AG04450 (cell line): ENCODE data around the gene CYRIA. TPM values are rescaled to one million over a fixed set of nuclear protein-coding genes. Genes with fewer than 3 reads are reported as not detected.

Source experiments
- CTCF ChIA-PET: fragments of 300-600, 350-600 bp; formaldehyde crosslinking; extraction: SDS; loops from one replicate; lab custom pipeline; 2022; ENCODE audit warnings: antibody characterized with exemption, inconsistent platforms; lab: Charles Lee
- POLR2A ChIA-PET: fragments of 350-600 bp; formaldehyde crosslinking; extraction: SDS; loops from one replicate; lab custom pipeline; 2021; ENCODE audit warnings: antibody characterized with exemption, inconsistent platforms; lab: Yijun Ruan, JAX
- DNase-seq: peaks from one replicate; pipeline ENCODE4 v3.0.0-alpha.2; 2011; ENCODE audit warnings: low read depth, low spot score
- H3K27ac ChIP-seq: one replicate; pipeline ENCODE4 v1.5.1; 2012; ENCODE audit warnings: low read depth, low read length, control low read depth
- H3K27me3 ChIP-seq: one replicate; pipeline ENCODE4 v1.6.0; 2012; ENCODE audit warnings: low read length; ENCODE audit not compliant: control insufficient read depth, insufficient read depth
- H3K4me3 ChIP-seq: 2 replicates; pipeline ENCODE4 v1.5.1; 2011; ENCODE audit warnings: mild to moderate bottlenecking, low read depth, low read length, control low read depth
- H3K9me3 ChIP-seq: 2 replicates; pipeline ENCODE4 v1.5.1; 2012; ENCODE audit warnings: low read length; ENCODE audit not compliant: control insufficient read depth, insufficient read depth
- polyA plus RNA-seq: library from polyadenylated mRNA; depleted of rRNA; stranded (reverse); fragments of >200 nt; gene quantifications from 2 replicates; pipeline ENCODE4 v1.2.3, GENCODE V29; 2011
- TF ChIP-seq, protein P1 (sequence below): IDR thresholded peaks from 2 replicates; pipeline ENCODE4 v1.5.1; 2011; ENCODE audit warnings: low read depth, low read length, control low read depth, inconsistent platforms

CYRIA gene
- polyA plus RNA-seq, 1 experiment = 3.7 TPM

DNA sequence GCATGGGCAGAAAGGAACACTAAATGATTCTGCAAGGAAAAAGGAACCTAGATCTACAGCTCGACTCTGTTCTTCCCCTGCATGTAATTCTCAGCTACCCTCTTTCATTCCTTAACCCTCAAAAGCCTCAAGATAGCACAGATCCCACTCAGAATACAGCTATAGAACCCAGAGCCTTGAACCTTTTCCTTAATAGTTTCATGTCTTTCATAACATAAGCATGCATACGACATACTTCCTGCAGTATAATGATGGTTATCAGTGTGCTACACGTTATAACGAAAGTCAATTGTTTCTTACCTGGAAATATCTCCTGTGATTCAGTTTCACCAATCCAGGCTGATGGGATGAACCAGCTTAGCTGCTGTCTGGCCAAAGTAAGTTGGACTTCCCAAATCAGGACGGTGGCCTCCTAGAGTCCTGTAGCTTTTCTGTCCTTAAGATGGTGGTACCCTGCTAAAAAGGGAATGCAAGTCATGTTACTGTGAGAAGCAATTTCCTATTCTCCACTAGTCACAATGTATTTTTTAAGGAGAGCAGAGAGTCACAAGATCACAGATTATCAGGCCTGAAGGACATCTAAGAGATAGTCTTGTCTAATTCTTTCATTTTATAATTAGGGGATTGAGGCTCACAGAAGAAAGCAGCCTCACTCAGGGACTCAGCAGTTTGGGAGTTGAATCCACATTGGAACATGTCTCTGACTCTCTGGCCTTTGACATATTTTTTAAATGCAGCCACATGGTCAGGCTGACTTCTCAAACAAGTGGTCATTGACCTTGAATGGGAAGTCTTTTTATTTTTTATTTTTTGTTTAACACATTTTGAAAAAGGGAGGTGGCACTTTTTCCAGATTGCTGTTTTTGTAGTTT lies 41.8 kb downstream of the CYRIA start:
- Histone ChIP-seq H3K27me3 (no peaks in the 10 kb centered on the region), H3K9me3 (no peaks in the 10 kb centered on the region), H3K27ac (peak overlapping the region; percentile 21), H3K4me3 (no peak overlapping the region)
- ChIA-PET POLR2A (interaction anchor here (0.5 kb wide), 1 partner anchor 33 kb away, joined by 3 read pairs; no protein-coding TSS in a partner anchor), CTCF (interaction anchor here (2.0 to 2.3 kb wide), 2 partner anchors 10 to 15 kb away, joined by 8 to 9 read pairs; no protein-coding TSS in a partner anchor)
- TF ChIP-seq, protein P1, sequence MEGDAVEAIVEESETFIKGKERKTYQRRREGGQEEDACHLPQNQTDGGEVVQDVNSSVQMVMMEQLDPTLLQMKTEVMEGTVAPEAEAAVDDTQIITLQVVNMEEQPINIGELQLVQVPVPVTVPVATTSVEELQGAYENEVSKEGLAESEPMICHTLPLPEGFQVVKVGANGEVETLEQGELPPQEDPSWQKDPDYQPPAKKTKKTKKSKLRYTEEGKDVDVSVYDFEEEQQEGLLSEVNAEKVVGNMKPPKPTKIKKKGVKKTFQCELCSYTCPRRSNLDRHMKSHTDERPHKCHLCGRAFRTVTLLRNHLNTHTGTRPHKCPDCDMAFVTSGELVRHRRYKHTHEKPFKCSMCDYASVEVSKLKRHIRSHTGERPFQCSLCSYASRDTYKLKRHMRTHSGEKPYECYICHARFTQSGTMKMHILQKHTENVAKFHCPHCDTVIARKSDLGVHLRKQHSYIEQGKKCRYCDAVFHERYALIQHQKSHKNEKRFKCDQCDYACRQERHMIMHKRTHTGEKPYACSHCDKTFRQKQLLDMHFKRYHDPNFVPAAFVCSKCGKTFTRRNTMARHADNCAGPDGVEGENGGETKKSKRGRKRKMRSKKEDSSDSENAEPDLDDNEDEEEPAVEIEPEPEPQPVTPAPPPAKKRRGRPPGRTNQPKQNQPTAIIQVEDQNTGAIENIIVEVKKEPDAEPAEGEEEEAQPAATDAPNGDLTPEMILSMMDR = no peak
- no peak for DNase-seq

DNA sequence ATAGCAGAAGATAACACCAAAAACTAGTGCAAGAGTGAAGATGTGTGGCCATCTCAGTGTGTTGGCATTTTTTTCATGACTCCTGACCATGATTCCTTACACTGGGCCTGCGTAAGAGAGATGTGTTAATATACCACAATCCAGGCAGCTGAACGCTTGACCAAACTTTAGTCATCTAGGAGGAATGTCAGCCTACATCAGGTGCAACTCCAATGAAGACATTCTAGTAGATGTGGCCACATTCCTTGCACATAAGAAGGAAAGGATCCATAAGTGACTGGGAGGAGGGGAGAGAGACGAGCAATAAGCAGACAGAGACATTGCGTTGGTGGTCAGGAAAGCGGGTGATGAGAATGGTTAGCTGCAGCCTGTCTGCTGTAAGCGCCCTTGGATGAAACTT lies 42.6 kb downstream of the CYRIA start:
- Histone ChIP-seq H3K27me3 (no peaks in the 10 kb centered on the region), H3K4me3 (no peak overlapping the region), H3K9me3 (no peaks in the 10 kb centered on the region), H3K27ac (peak overlapping the region; percentile 32)
- POLR2A ChIA-PET = interaction anchor here (0.5 kb wide), 1 partner anchor 34 kb away, joined by 3 read pairs; no protein-coding TSS in a partner anchor
- CTCF ChIA-PET = interaction anchor here (1.4 to 3.8 kb wide), 3 partner anchors 9 to 134 kb away, joined by 7 to 30 read pairs (median 8); no protein-coding TSS in a partner anchor
- TF ChIP-seq, protein P1 = no peak
- peak; percentile 53 for DNase-seq

DNA sequence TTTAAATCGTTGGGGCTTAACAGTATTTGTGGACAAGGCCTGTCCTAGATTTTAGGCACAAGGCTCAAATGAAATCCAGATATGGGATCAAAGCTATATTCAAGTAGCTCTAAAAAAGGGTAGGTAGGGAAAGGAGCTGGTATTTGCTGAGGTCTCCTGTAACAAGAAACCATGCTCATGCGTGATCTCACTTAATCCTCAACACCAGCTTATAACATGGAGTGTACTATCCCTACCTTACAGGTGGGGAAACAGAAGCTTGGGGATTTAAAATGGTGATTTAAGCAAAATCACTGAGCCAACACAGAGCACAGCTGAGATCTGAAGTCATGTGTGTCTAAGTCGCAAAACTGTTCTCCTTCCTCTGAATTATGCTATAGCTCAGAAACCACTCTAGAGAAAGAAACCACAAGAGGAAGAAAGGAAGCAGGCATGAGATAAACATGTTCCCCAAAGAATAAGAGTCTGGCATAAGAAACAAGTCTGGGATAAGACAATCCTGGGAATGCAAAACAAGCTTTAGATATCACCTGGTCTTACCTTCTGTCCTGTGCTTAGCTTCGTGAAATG lies 43.1 kb downstream of the CYRIA start:
- no peaks in the 10 kb centered on the region for H3K9me3 ChIP-seq
- no peak overlapping the region for H3K4me3 ChIP-seq
- peak overlapping the region; percentile 32 for H3K27ac ChIP-seq
- no peaks in the 10 kb centered on the region for H3K27me3 ChIP-seq
- TF ChIP-seq, protein P1 = no peak
- DNase-seq = no peak
- ChIA-PET CTCF (interaction anchor here (1.4 to 3.8 kb wide), 3 partner anchors 9 to 135 kb away, joined by 7 to 30 read pairs (median 8); no protein-coding TSS in a partner anchor), POLR2A (no interaction called here)

DNA sequence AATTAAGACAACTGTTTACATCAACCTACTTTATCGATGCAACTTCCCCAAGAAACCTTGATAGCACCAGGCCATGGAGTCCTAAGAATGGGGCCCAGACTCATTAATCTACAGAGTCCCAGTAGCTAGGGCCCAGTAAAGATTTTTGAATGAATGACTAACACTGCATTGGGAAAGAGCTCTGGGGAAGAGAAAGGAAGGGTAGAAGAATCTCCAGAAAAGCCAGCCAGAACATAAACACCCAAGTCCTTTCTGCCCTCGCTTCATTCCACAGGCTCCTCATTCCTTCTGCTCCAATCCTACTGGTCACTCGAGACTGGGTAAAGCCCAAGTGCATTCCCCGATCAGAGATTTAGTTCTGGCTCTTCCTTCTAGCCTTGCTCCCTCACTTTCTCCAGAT lies 44.3 kb downstream of the CYRIA start:
- DNase-seq = peak; percentile 26
- Histone ChIP-seq H3K4me3 (no peak overlapping the region), H3K27me3 (no peaks in the 10 kb centered on the region), H3K27ac (no peak overlapping the region), H3K9me3 (no peaks in the 10 kb centered on the region)
- ChIA-PET POLR2A (no interaction called here), CTCF (interaction anchor here (0.6 to 3.8 kb wide), 3 partner anchors 12 to 852 kb away, joined by 3 to 30 read pairs (median 7); no protein-coding TSS in a partner anchor)
- TF ChIP-seq, protein P1 = no peak
